GM12878 (cell line): ENCODE measurements around the gene NKTR. TPM values are rescaled to one million over a fixed set of nuclear protein-coding genes. Genes with fewer than 3 reads are reported as not detected.

Experiments
- ATAC-seq: fragments of 200-7000 bp; cut with Tn5 transposase; 3 replicates; pipeline ENCODE4 v1.9.1; 2020; ENCODE audit warnings: mild to moderate bottlenecking, moderate library complexity
- BruUV-seq: library from RNA; stranded (reverse); fragments of 400-500 nt; replicated peaks from 2 replicates; lab custom pipeline; 2021; lab: Mats Ljungman, UMichigan
- CTCF ChIA-PET: fragments of 300-600 bp; sonication (Branson Sonifier 250); formaldehyde crosslinking; extraction: SDS; loops from one replicate; lab custom pipeline; 2021; ENCODE audit warnings: inconsistent platforms; lab: Yijun Ruan, JAX
- POLR2A ChIA-PET: fragments of 350-600 bp; formaldehyde crosslinking; extraction: SDS; loops from one replicate; lab custom pipeline; 2021; ENCODE audit warnings: inconsistent platforms; lab: Charles Lee
- RAD21 ChIA-PET: fragments of 300-600 bp; sonication (Branson Sonifier 250); formaldehyde crosslinking; loops from one replicate; lab custom pipeline; 2023; ENCODE audit warnings: antibody characterized with exemption; ENCODE audit not compliant: unreplicated experiment; lab: Charles Lee
- SMC1A ChIA-PET: fragments of 300-600 bp; sonication (Branson Sonifier 250); formaldehyde crosslinking; loops from one replicate; lab custom pipeline; 2023; ENCODE audit not compliant: unreplicated experiment, uncharacterized antibody; lab: Charles Lee
- DNase-seq: peaks from one replicate; pipeline ENCODE4 v3.0.0-alpha.2; 2011; ENCODE audit warnings: low read depth, low spot score
- FAIRE-seq: peaks from 3 replicates; lab custom pipeline; 2011; peaks lifted over from hg19 to GRCh38; lab: Jason Lieb, UNC
- H2AFZ ChIP-seq: 2 replicates; pipeline ENCODE4 v1.6.0; 2011; ENCODE audit warnings: low read depth, low read length, control low read depth; ENCODE audit not compliant: control insufficient read depth
- H3K27ac ChIP-seq: 2 replicates; pipeline ENCODE4 v1.5.1; 2011; ENCODE audit warnings: control low read depth; ENCODE audit not compliant: control insufficient read depth, insufficient read depth
- H3K27me3 ChIP-seq, 2 experiments: replicated peaks in 1 of 2; 2 replicates each; pipeline versions ENCODE4 v1.6.0 to v1.6.1; 2011; ENCODE audit warnings: low read length in 1 of 2; ENCODE audit not compliant: control insufficient read depth in 2 of 2, insufficient read depth in 2 of 2
- H3K36me3 ChIP-seq, 2 experiments: 2 replicates each; pipeline ENCODE4 v1.5.1; 2011; ENCODE audit warnings: low read length in 1 of 2; ENCODE audit not compliant: control insufficient read depth in 2 of 2, insufficient read depth in 2 of 2
- H3K4me1 ChIP-seq: 2 replicates; pipeline ENCODE4 v1.6.1; 2011; ENCODE audit warnings: mild to moderate bottlenecking, low read length, moderate library complexity, mixed read lengths; ENCODE audit not compliant: control insufficient read depth, insufficient read depth
- H3K4me2 ChIP-seq: 2 replicates; pipeline ENCODE4 v1.6.0; 2011; ENCODE audit warnings: control low read depth; ENCODE audit not compliant: control insufficient read depth, insufficient read depth
- H3K4me3 ChIP-seq: fragments of 200-600 bp; sonication (generic); 2 replicates; pipeline ENCODE4 v1.5.1; 2016
- H3K79me2 ChIP-seq: 2 replicates; pipeline ENCODE4 v1.6.0; 2011; ENCODE audit warnings: low read length; ENCODE audit not compliant: control insufficient read depth, insufficient read depth
- H3K9ac ChIP-seq: 2 replicates; pipeline ENCODE4 v1.8.0; 2011; ENCODE audit warnings: low read length, control low read depth, mixed read lengths; ENCODE audit not compliant: control insufficient read depth, insufficient read depth
- H3K9me3 ChIP-seq: replicated peaks from 3 replicates; pipeline ENCODE4 v1.5.1; 2011; ENCODE audit warnings: mild to moderate bottlenecking, low read length; ENCODE audit not compliant: control insufficient read depth, insufficient read depth
- H4K20me1 ChIP-seq: 2 replicates; pipeline ENCODE4 v1.6.0; 2011; ENCODE audit not compliant: control insufficient read depth, insufficient read depth
- CBX3 ChIP-seq: fragments of 200-600 bp; sonication (generic); IDR thresholded peaks from 2 replicates; pipeline ENCODE4 v1.6.1; 2016; ENCODE audit warnings: low read depth, borderline replicate concordance
- PAX8 ChIP-seq: fragments of 450-650 bp; IDR thresholded peaks from 2 replicates; pipeline ENCODE4 v1.6.1; 2017; ENCODE audit warnings: mild to moderate bottlenecking, moderate library complexity
- WGBS: methylation state at CpG from one replicate; pipeline ENCODE4 v1.1.6; 2016; ENCODE audit warnings: low lambda C conversion rate; ENCODE audit not compliant: insufficient replicate concordance, insufficient coverage; ENCODE audit errors: missing lambda C conversion rate; 5-methylcytosine and 5-hydroxymethylcytosine counted together
- in situ Hi-C: fragments of 300-500 bp; cut with MboI; formaldehyde crosslinking; loops from 9 replicates; pipeline ENCODE4 v1.14.3; 2018; ENCODE audit warnings: mixed read lengths
- intact Hi-C: fragments of 100-400 bp; cut with micrococcal nuclease; formaldehyde crosslinking; loops from one replicate; pipeline ENCODE4 v1.14.2; 2022; ENCODE audit not compliant: unreplicated experiment
- polyA plus RNA-seq, 11 experiments: library from polyadenylated mRNA; depleted of rRNA in 4 of 11; unstranded in 6 of 11; stranded (reverse) in 5 of 11; fragments of >200 nt; fragmentation: Nextera tagmentation in 4 of 11; fragmentation: Illumina TruSeq in 1 of 11; extraction: Ambion mirVana in 4 of 11; extraction: Trizol in 1 of 11; gene quantifications; 1 replicate in 1 of 11; 2 replicates in 10 of 11; pipeline versions ENCODE4 v1.2.1 to v1.2.3, GENCODE V29; 2011 to 2016; ENCODE audit warnings: inconsistent platforms in 2 of 11, missing spikeins in 2 of 11, low read depth in 1 of 11
- total RNA-seq, 4 experiments: library from RNA; depleted of rRNA in 3 of 4; stranded (reverse); fragments of >200 nt in 3 of 4; fragmentation: Illumina TruSeq in 1 of 4; extraction: Trizol in 1 of 4; gene quantifications; 2 replicates each; pipeline versions ENCODE4 v1.2.1 to v1.2.3, GENCODE V29; 2013 to 2021
- TF ChIP-seq, protein P1 (sequence below): fragments of 450-650 bp; IDR thresholded peaks from 2 replicates; pipeline ENCODE4 v1.6.1; 2016; ENCODE audit warnings: mild to moderate bottlenecking
- TF ChIP-seq, protein P2 (sequence below): IDR thresholded peaks from 2 replicates; pipeline ENCODE4 v1.6.1; 2011; ENCODE audit warnings: low read depth, mild to moderate bottlenecking, low read length, moderate library complexity, borderline replicate concordance; ENCODE audit errors: extremely low read depth

The NKTR gene
- total and polyA plus RNA-seq, 10 of the 15 experiments (the other 5 are each of a cell fraction or from before 2014, with no cell fraction given): 15.3 to 91.9 (median 55.3) TPM

- H3K36me3 ChIP-seq: no peaks in the 10 kb centered on the region; a peak in 1 of 4 replicates
- no peak overlapping the region for H3K27ac ChIP-seq
- TF ChIP-seq CBX3 (no peak), PAX8 (no peak)
- TF ChIP-seq, protein P1, sequence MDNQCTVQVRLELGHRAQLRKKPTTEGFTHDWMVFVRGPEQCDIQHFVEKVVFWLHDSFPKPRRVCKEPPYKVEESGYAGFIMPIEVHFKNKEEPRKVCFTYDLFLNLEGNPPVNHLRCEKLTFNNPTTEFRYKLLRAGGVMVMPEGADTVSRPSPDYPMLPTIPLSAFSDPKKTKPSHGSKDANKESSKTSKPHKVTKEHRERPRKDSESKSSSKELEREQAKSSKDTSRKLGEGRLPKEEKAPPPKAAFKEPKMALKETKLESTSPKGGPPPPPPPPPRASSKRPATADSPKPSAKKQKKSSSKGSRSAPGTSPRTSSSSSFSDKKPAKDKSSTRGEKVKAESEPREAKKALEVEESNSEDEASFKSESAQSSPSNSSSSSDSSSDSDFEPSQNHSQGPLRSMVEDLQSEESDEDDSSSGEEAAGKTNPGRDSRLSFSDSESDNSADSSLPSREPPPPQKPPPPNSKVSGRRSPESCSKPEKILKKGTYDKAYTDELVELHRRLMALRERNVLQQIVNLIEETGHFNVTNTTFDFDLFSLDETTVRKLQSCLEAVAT: no peak
- TF ChIP-seq, protein P2, sequence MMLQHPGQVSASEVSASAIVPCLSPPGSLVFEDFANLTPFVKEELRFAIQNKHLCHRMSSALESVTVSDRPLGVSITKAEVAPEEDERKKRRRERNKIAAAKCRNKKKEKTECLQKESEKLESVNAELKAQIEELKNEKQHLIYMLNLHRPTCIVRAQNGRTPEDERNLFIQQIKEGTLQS: no peak
- intact Hi-C loops: no loop called here
- no peak overlapping the region for H3K4me2 ChIP-seq
- POLR2A ChIA-PET: no interaction called here
- FAIRE-seq: no peak
- no peak overlapping the region for H3K4me3 ChIP-seq
- peaks cover 17% of the 10 kb centered on the region for H3K4me1 ChIP-seq
- CTCF ChIA-PET: interaction anchor here (1.0 kb wide), 1 partner anchor 19 kb away, joined by 3 read pairs; no protein-coding TSS in a partner anchor
- SMC1A ChIA-PET: no interaction called here
- no peaks in the 10 kb centered on the region; the same call in 1 of the 2 replicates for H3K79me2 ChIP-seq
- BruUV-seq: no TSS peak
- in situ Hi-C loops: no loop called here
- RAD21 ChIA-PET: no interaction called here
- H4K20me1 ChIP-seq: no peaks in the 10 kb centered on the region
- no peak for DNase-seq
- 46% methylated on average over 6 of the region's 6 CpGs for WGBS
- H3K9me3 ChIP-seq: no peaks in the 10 kb centered on the region
- H2AFZ ChIP-seq: no peak overlapping the region
- no peak overlapping the region for H3K9ac ChIP-seq
- no peaks in the 10 kb centered on the region for H3K27me3 ChIP-seq
- ATAC-seq: no peak
Observed at GRCh38 chr3:42655980-42656679, 55.6 kb downstream of the NKTR start.
